K562 (cell line): ENCODE data around the gene C1orf167. TPM values are rescaled to one million over a fixed set of nuclear protein-coding genes. Genes with fewer than 3 reads are reported as not detected.

Source experiments
- COPS2 ChIP-seq: fragments of 450-650 bp; conservative IDR thresholded peaks from 2 replicates; pipeline ENCODE4 v1.6.1; 2016; ENCODE audit warnings: mild to moderate bottlenecking, moderate library complexity
- MGA ChIP-seq: fragments of 450-650 bp; IDR thresholded peaks from 2 replicates; pipeline ENCODE4 v1.6.1; 2016; ENCODE audit warnings: mild to moderate bottlenecking, moderate library complexity
- PHF21A ChIP-seq: fragments of 450-650 bp; IDR thresholded peaks from 2 replicates; pipeline ENCODE4 v1.6.1; 2017; ENCODE audit warnings: low read depth, borderline replicate concordance
- ZNF224 ChIP-seq: sonication (generic); formaldehyde crosslinking; IDR thresholded peaks from 2 replicates; pipeline ENCODE4 v1.8.0; 2022; ENCODE audit warnings: mild to moderate bottlenecking, missing genetic modification reagents
- polyA plus RNA-seq, 8 experiments: library from polyadenylated mRNA; depleted of rRNA in 4 of 8; stranded (reverse) in 5 of 8; unstranded in 3 of 8; fragments of >200 nt; fragmentation: Nextera tagmentation in 2 of 8; fragmentation: Illumina TruSeq in 1 of 8; extraction: Ambion mirVana in 2 of 8; extraction: Trizol in 1 of 8; gene quantifications; 2 replicates each; pipeline versions ENCODE4 v1.2.1 to v1.2.3, GENCODE V29; 2011 to 2014; ENCODE audit warnings: inconsistent platforms in 1 of 8, missing spikeins in 1 of 8
- total RNA-seq, 7 experiments: library from RNA; depleted of rRNA in 6 of 7; stranded (reverse); fragments of >200 nt in 6 of 7; fragmentation: Illumina TruSeq in 2 of 7; extraction: Trizol in 2 of 7; gene quantifications; 2 replicates each; pipeline versions ENCODE4 v1.2.1 to v1.2.3, GENCODE V29; 2011 to 2021; ENCODE audit warnings: low replicate concordance in 1 of 7
- TF ChIP-seq, protein P1 (sequence below): fragments of 450-650 bp; IDR thresholded peaks from 2 replicates; pipeline ENCODE4 v1.6.1; 2018; ENCODE audit not compliant: partially characterized antibody
- TF ChIP-seq, protein P2 (sequence below): fragments of 250-450 bp; sonication (Bioruptor Pico); IDR thresholded peaks from 2 replicates; pipeline ENCODE4 v1.4.0; 2020; ENCODE audit warnings: mild to moderate bottlenecking, moderate library complexity, borderline replicate concordance

The C1orf167 gene
- total and polyA plus RNA-seq, 9 of the 15 experiments (the other 6 are each of a cell fraction or from before 2014, with no cell fraction given) = 0.22 to 0.86 (median 0.31) TPM; not detected in 2

- TF ChIP-seq MGA (no peak), COPS2 (no peak), ZNF224 (no peak), PHF21A (no peak)
- TF ChIP-seq, protein P1, sequence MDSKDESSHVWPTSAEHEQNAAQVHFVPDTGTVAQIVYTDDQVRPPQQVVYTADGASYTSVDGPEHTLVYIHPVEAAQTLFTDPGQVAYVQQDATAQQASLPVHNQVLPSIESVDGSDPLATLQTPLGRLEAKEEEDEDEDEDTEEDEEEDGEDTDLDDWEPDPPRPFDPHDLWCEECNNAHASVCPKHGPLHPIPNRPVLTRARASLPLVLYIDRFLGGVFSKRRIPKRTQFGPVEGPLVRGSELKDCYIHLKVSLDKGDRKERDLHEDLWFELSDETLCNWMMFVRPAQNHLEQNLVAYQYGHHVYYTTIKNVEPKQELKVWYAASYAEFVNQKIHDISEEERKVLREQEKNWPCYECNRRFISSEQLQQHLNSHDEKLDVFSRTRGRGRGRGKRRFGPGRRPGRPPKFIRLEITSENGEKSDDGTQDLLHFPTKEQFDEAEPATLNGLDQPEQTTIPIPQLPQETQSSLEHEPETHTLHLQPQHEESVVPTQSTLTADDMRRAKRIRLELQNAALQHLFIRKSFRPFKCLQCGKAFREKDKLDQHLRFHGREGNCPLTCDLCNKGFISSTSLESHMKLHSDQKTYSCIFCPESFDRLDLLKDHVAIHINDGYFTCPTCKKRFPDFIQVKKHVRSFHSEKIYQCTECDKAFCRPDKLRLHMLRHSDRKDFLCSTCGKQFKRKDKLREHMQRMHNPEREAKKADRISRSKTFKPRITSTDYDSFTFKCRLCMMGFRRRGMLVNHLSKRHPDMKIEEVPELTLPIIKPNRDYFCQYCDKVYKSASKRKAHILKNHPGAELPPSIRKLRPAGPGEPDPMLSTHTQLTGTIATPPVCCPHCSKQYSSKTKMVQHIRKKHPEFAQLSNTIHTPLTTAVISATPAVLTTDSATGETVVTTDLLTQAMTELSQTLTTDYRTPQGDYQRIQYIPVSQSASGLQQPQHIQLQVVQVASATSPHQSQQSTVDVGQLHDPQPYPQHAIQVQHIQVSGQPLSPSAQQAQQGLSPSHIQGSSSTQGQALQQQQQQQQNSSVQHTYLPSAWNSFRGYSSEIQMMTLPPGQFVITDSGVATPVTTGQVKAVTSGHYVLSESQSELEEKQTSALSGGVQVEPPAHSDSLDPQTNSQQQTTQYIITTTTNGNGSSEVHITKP = no peak
- TF ChIP-seq, protein P2, sequence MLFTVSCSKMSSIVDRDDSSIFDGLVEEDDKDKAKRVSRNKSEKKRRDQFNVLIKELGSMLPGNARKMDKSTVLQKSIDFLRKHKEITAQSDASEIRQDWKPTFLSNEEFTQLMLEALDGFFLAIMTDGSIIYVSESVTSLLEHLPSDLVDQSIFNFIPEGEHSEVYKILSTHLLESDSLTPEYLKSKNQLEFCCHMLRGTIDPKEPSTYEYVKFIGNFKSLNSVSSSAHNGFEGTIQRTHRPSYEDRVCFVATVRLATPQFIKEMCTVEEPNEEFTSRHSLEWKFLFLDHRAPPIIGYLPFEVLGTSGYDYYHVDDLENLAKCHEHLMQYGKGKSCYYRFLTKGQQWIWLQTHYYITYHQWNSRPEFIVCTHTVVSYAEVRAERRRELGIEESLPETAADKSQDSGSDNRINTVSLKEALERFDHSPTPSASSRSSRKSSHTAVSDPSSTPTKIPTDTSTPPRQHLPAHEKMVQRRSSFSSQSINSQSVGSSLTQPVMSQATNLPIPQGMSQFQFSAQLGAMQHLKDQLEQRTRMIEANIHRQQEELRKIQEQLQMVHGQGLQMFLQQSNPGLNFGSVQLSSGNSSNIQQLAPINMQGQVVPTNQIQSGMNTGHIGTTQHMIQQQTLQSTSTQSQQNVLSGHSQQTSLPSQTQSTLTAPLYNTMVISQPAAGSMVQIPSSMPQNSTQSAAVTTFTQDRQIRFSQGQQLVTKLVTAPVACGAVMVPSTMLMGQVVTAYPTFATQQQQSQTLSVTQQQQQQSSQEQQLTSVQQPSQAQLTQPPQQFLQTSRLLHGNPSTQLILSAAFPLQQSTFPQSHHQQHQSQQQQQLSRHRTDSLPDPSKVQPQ (CRISPR knock-in tag) = peak; percentile 98
These were observed 43.7 kb downstream of the C1orf167 start, which contains the start of the genes CLCN6 and MTHFR (continued) for GRCh38 chr1:11805422-11806306.
